DOHH2 (cell line): ENCODE measurements around the gene FAM181A.

Source experiments
- H3F3A ChIP-seq: fragments of 200-600 bp; sonication (generic), shearing (Covaris generic); 2 replicates; pipeline ENCODE4 v1.6.0; 2016; ENCODE audit warnings: antibody characterized with exemption, mild to moderate bottlenecking; ENCODE audit not compliant: control insufficient read depth, insufficient read depth
- H3K27ac ChIP-seq: fragments of 200-600 bp; sonication (generic); 2 replicates; pipeline ENCODE4 v1.5.1; 2014; ENCODE audit warnings: low read depth, mild to moderate bottlenecking, low read length, moderate library complexity
- H3K27me3 ChIP-seq: fragments of 200-600 bp; sonication (generic); 2 replicates; pipeline ENCODE4 v1.6.1; 2014; ENCODE audit warnings: mild to moderate bottlenecking, low read length, mixed read lengths; ENCODE audit not compliant: control insufficient read depth
- H3K36me3 ChIP-seq: fragments of 200-600 bp; sonication (generic); 2 replicates; pipeline ENCODE4 v1.6.1; 2014; ENCODE audit warnings: mild to moderate bottlenecking, low read length, moderate library complexity, mixed read lengths; ENCODE audit not compliant: control insufficient read depth
- H3K4me1 ChIP-seq: fragments of 200-600 bp; sonication (generic); 2 replicates; pipeline ENCODE4 v1.6.1; 2014; ENCODE audit warnings: mild to moderate bottlenecking, low read length, mixed read lengths; ENCODE audit not compliant: control insufficient read depth
- H3K4me2 ChIP-seq: fragments of 200-600 bp; sonication (generic); 2 replicates; pipeline ENCODE4 v1.6.0; 2014; ENCODE audit warnings: mild to moderate bottlenecking, low read length, moderate library complexity
- H3K4me3 ChIP-seq: fragments of 200-600 bp; sonication (generic); 2 replicates; pipeline ENCODE4 v1.5.1; 2014; ENCODE audit warnings: mild to moderate bottlenecking, low read length, mixed read lengths
- H3K79me2 ChIP-seq: fragments of 200-600 bp; sonication (generic); 2 replicates; pipeline ENCODE4 v1.6.1; 2014; ENCODE audit warnings: mild to moderate bottlenecking, low read length, mixed read lengths; ENCODE audit not compliant: control insufficient read depth
- H3K9me2 ChIP-seq: fragments of 200-600 bp; sonication (generic); replicated peaks from 2 replicates; pipeline ENCODE4 v1.6.1; 2014; ENCODE audit warnings: mild to moderate bottlenecking, low read length, mixed read lengths; ENCODE audit not compliant: control insufficient read depth
- H3K9me3 ChIP-seq: fragments of 200-600 bp; sonication (generic); 2 replicates; pipeline ENCODE4 v1.6.1; 2014; ENCODE audit warnings: antibody characterized with exemption, low read length, mixed read lengths; ENCODE audit not compliant: control insufficient read depth, insufficient read depth
- H4K20me1 ChIP-seq: fragments of 200-600 bp; sonication (generic); 2 replicates; pipeline ENCODE4 v1.6.0; 2014; ENCODE audit warnings: low read depth, mild to moderate bottlenecking, antibody characterized with exemption, low read length, moderate library complexity; ENCODE audit not compliant: control insufficient read depth, insufficient read depth
- CTCF ChIP-seq: fragments of 200-600 bp; sonication (generic); IDR thresholded peaks from one replicate; pipeline ENCODE4 v1.5.1; 2014; ENCODE audit warnings: antibody characterized with exemption, mild to moderate bottlenecking, low read depth, low read length; ENCODE audit not compliant: poor library complexity, severe bottlenecking
- EZH2phosphoT487 ChIP-seq: fragments of 200-600 bp; sonication (generic); IDR thresholded peaks from 2 replicates; pipeline ENCODE4 v1.6.1; 2017; ENCODE audit warnings: borderline replicate concordance, mild to moderate bottlenecking, antibody characterized with exemption, low read length, moderate library complexity, mixed read lengths

The FAM181A gene

GRCh38 chr14:93969082-93969828, 42.1 kb downstream of the FAM181A start:
- Histone ChIP-seq H3K27ac (peak overlapping the region; percentile 91), H3K4me1 (peaks cover 98% of the 10 kb centered on the region), H3K9me3 (no peaks in the 10 kb centered on the region), H3K4me3 (peak overlapping the region; percentile 69), H3F3A (peaks cover 21% of the 10 kb centered on the region), H3K36me3 (no peaks in the 10 kb centered on the region), H3K9me2 (no peaks in the 10 kb centered on the region), H3K4me2 (peak overlapping the region; percentile 82), H3K27me3 (no peaks in the 10 kb centered on the region), H4K20me1 (no peaks in the 10 kb centered on the region), H3K79me2 (no peaks in the 10 kb centered on the region)
- no peak for TF ChIP-seq CTCF
- no peak for TF ChIP-seq EZH2phosphoT487

- peaks cover 99% of the 10 kb centered on the region for H3K4me1 ChIP-seq
- peak overlapping the region; percentile 69 for H3K4me3 ChIP-seq
Measured at GRCh38 chr14:93970585-93970964, 43.4 kb downstream of the FAM181A start.

GRCh38 chr14:93970965-93971634, 44.0 kb downstream of the FAM181A start:
- Histone ChIP-seq H3K9me3 (no peaks in the 10 kb centered on the region), H3K27me3 (no peaks in the 10 kb centered on the region), H3K4me1 (peaks cover 99% of the 10 kb centered on the region), H3K4me2 (peak overlapping the region; percentile 82), H3K27ac (peak overlapping the region; percentile 91), H3F3A (peaks cover 22% of the 10 kb centered on the region), H3K4me3 (peak overlapping the region; percentile 69), H4K20me1 (no peaks in the 10 kb centered on the region), H3K9me2 (no peaks in the 10 kb centered on the region), H3K36me3 (no peaks in the 10 kb centered on the region), H3K79me2 (no peaks in the 10 kb centered on the region)
- no peak for TF ChIP-seq EZH2phosphoT487
- TF ChIP-seq CTCF: peak; percentile 42

More at GRCh38 chr14:93970585-93970964, 43.4 kb downstream of the FAM181A start:
- H3K27ac ChIP-seq: peak overlapping the region; percentile 91
- H3K27me3 ChIP-seq: no peaks in the 10 kb centered on the region
- TF ChIP-seq EZH2phosphoT487 (no peak), CTCF (peak; percentile 87)
- no peaks in the 10 kb centered on the region for H3K9me2 ChIP-seq
- peaks cover 18% of the 10 kb centered on the region for H3F3A ChIP-seq
- H3K9me3 ChIP-seq: no peaks in the 10 kb centered on the region
- no peaks in the 10 kb centered on the region for H3K36me3 ChIP-seq
- H3K4me2 ChIP-seq: peak overlapping the region; percentile 82
- H4K20me1 ChIP-seq: no peaks in the 10 kb centered on the region
- no peaks in the 10 kb centered on the region for H3K79me2 ChIP-seq
